ENCODE measurements around the gene NOX3.
"Not testable (repeated sequence)": the region's sequence is repeated elsewhere in the genome, so short reads cannot be mapped to it uniquely, and the experiment has no call there.

The NOX3 gene

GRCh38 chr6:155455766-155456165 lies at the start of gene NOX3:
NOX3 (minus strand) TSS chr6:155455839; CDS start chr6:155455800, 39 bp downstream.
- no peak within 1 kb of the TSS for H3K27ac Mint-ChIP-seq
- H3K4me3 Mint-ChIP-seq, result no peak within 1 kb of the TSS
- H3K9me3 Mint-ChIP-seq, result no peaks in the 10 kb centered on the region
- H3K36me3 Mint-ChIP-seq, result no peaks in the 10 kb centered on the region
- no peaks in the 10 kb centered on the region for H3K4me1 Mint-ChIP-seq
- no peak for DNase-seq (ENCODE audit: low spot score in 2 of 2)
- no peak for ATAC-seq

GRCh38 chr6:155504848-155505607 lies 49.4 kb upstream of the NOX3 start:
- H3K27ac Mint-ChIP-seq, result no peak overlapping the region
- H3K9me3 Mint-ChIP-seq, result peaks cover 10% of the 10 kb centered on the region
- ATAC-seq, result no peak
- no peak overlapping the region for H3K4me3 Mint-ChIP-seq
- H3K4me1 Mint-ChIP-seq, result no peaks in the 10 kb centered on the region
- DNase-seq (ENCODE audit: low spot score in 2 of 2), result no peak
- no peaks in the 10 kb centered on the region for H3K36me3 Mint-ChIP-seq

GRCh38 chr6:155502393-155502792 lies 46.8 kb upstream of the NOX3 start:
- ATAC-seq (no peak), DNase-seq (ENCODE audit: low spot score in 2 of 2) (no peak)
- Mint-ChIP-seq H3K4me3 (no peak overlapping the region), H3K9me3 (peaks cover 10% of the 10 kb centered on the region), H3K27ac (no peak overlapping the region), H3K36me3 (no peaks in the 10 kb centered on the region), H3K4me1 (no peaks in the 10 kb centered on the region)

GRCh38 chr6:155499574-155499973 lies 43.9 kb upstream of the NOX3 start:
- no peak overlapping the region for H3K27ac Mint-ChIP-seq

GRCh38 chr6:155498370-155498769 lies 42.7 kb upstream of the NOX3 start:
- peaks cover 7% of the 10 kb centered on the region for H3K9me3 Mint-ChIP-seq
- no peaks in the 10 kb centered on the region for H3K4me1 Mint-ChIP-seq
- H3K36me3 Mint-ChIP-seq, result no peaks in the 10 kb centered on the region
- ATAC-seq (no peak), DNase-seq (ENCODE audit: low spot score in 2 of 2) (no peak)
- no peak overlapping the region for H3K4me3 Mint-ChIP-seq
- H3K27ac Mint-ChIP-seq, result no peak overlapping the region

More at GRCh38 chr6:155499574-155499973, 43.9 kb upstream of the NOX3 start:
- Mint-ChIP-seq H3K36me3 (no peaks in the 10 kb centered on the region), H3K4me3 (no peak overlapping the region), H3K9me3 (peaks cover 10% of the 10 kb centered on the region), H3K4me1 (no peaks in the 10 kb centered on the region)
- no peak for DNase-seq (ENCODE audit: low spot score in 2 of 2)
- ATAC-seq, result no peak

- Mint-ChIP-seq H3K36me3 (no peaks in the 10 kb centered on the region), H3K27ac (no peak overlapping the region), H3K4me3 (no peak overlapping the region), H3K4me1 (peaks cover 11% of the 10 kb centered on the region), H3K9me3 (peaks cover 7% of the 10 kb centered on the region)
- ATAC-seq (peak; percentile 55), DNase-seq (ENCODE audit: low spot score in 2 of 2) (no peak)
These were observed 41.6 kb upstream of the NOX3 start for GRCh38 chr6:155497273-155497672.

GRCh38 chr6:155495011-155495768 lies 39.6 kb upstream of the NOX3 start:
- Mint-ChIP-seq H3K4me3 (no peak overlapping the region), H3K36me3 (no peaks in the 10 kb centered on the region), H3K9me3 (peaks cover 4% of the 10 kb centered on the region), H3K4me1 (peaks cover 12% of the 10 kb centered on the region), H3K27ac (no peak overlapping the region)
- DNase-seq (ENCODE audit: low spot score in 2 of 2) (no peak), ATAC-seq (no peak)

GRCh38 chr6:155493694-155494143 lies 38.1 kb upstream of the NOX3 start:
- ATAC-seq, result peak; percentile 93
- H3K27ac Mint-ChIP-seq, result no peak overlapping the region
- peaks cover 12% of the 10 kb centered on the region for H3K4me1 Mint-ChIP-seq
- no peak for DNase-seq (ENCODE audit: low spot score in 2 of 2)
- H3K4me3 Mint-ChIP-seq, result no peak overlapping the region
- H3K9me3 Mint-ChIP-seq, result peaks cover 4% of the 10 kb centered on the region
- H3K36me3 Mint-ChIP-seq, result no peaks in the 10 kb centered on the region

- H3K27ac Mint-ChIP-seq, result no peak overlapping the region
These were observed 37.5 kb upstream of the NOX3 start for GRCh38 chr6:155493026-155493693.

GRCh38 chr6:155492061-155492735 lies 36.6 kb upstream of the NOX3 start:
- no peak for DNase-seq (ENCODE audit: low spot score in 2 of 2)
- Mint-ChIP-seq H3K4me1 (peaks cover 12% of the 10 kb centered on the region), H3K36me3 (no peaks in the 10 kb centered on the region), H3K27ac (no peak overlapping the region), H3K4me3 (no peak overlapping the region), H3K9me3 (peaks cover 4% of the 10 kb centered on the region)
- no peak for ATAC-seq

More at GRCh38 chr6:155493026-155493693, 37.5 kb upstream of the NOX3 start:
- Mint-ChIP-seq H3K4me1 (peaks cover 12% of the 10 kb centered on the region), H3K9me3 (peaks cover 4% of the 10 kb centered on the region), H3K36me3 (no peaks in the 10 kb centered on the region), H3K4me3 (no peak overlapping the region)
- ATAC-seq, result no peak
- no peak for DNase-seq (ENCODE audit: low spot score in 2 of 2)

- H3K27ac Mint-ChIP-seq, result no peak overlapping the region
- DNase-seq (ENCODE audit: low spot score in 2 of 2) (no peak), ATAC-seq (no peak)
- H3K4me3 Mint-ChIP-seq, result no peak overlapping the region
- peaks cover 12% of the 10 kb centered on the region for H3K4me1 Mint-ChIP-seq
- no peaks in the 10 kb centered on the region for H3K36me3 Mint-ChIP-seq
- H3K9me3 Mint-ChIP-seq, result peaks cover 4% of the 10 kb centered on the region
These were observed 35.8 kb upstream of the NOX3 start for GRCh38 chr6:155491421-155491820.

GRCh38 chr6:155488197-155488596 lies 32.6 kb upstream of the NOX3 start:
- H3K4me3 Mint-ChIP-seq; H3K9me3 Mint-ChIP-seq; ATAC-seq; H3K36me3 Mint-ChIP-seq; DNase-seq (ENCODE audit: low spot score in 2 of 2); H3K27ac Mint-ChIP-seq: not testable (repeated sequence)
- H3K4me1 Mint-ChIP-seq, result peaks cover 11% of the 10 kb centered on the region

GRCh38 chr6:155487371-155488130 lies 31.9 kb upstream of the NOX3 start:
- Mint-ChIP-seq H3K4me3 (no peak overlapping the region), H3K27ac (no peak overlapping the region), H3K9me3 (peaks cover 3% of the 10 kb centered on the region), H3K4me1 (peaks cover 4% of the 10 kb centered on the region), H3K36me3 (no peaks in the 10 kb centered on the region)
- no peak for DNase-seq (ENCODE audit: low spot score in 2 of 2)
- ATAC-seq, result no peak

- Mint-ChIP-seq H3K9me3 (no peaks in the 10 kb centered on the region), H3K4me3 (no peak overlapping the region), H3K27ac (no peak overlapping the region), H3K4me1 (no peaks in the 10 kb centered on the region), H3K36me3 (no peaks in the 10 kb centered on the region)
- DNase-seq (ENCODE audit: low spot score in 2 of 2) (no peak), ATAC-seq (no peak)
These were observed 31.2 kb upstream of the NOX3 start for GRCh38 chr6:155486721-155487294.
